ENCODE measurements around the gene GIMAP5. TPM values are rescaled to one million over a fixed set of nuclear protein-coding genes. Genes with fewer than 3 reads are reported as not detected.

The GIMAP5 gene
- total RNA-seq, result 89.3 TPM

DNA sequence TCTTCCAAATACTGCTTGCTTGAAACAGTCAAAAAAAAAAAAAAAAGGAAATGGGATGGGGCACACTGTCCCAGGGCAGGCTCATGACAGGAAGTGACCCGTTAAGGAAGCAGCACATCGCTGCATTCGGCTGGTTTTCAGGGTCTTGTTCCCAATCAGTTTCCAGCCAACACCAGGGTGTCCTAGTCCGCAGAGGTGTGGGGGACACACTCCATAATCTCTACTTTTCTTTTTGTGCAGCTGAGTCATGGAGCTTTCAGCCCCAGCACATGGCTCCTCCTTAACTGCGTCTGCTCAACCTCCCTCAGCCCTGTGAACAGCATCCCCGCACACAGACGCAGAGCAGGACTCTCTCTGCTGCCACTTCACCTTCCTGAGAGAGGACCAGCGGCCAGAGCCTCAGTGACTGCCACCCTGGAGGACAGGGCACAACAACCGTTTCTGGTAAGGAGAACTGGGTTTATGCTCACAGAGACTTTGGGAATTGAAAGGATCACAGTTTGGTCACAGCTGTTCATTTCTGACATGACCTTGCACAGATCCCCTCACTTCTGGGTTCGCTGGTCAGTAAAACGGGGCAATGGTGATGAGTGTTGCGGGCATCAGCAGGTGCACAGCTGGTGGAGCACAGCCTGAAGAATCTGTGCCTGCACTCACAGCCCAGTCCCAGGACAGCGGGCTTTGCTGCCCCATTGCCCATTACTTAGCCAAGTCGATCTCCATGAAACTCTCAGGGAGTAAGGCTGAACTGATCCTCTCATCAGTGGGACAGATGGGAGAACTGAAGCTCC is at the start of gene GIMAP5:
GIMAP5 (plus strand) TSS at position 154 of the 791 bp plus-strand sequence. CDS start 3,467 bp downstream, outside the sequence.
- Histone ChIP-seq H3K4me1 (no peaks in the 10 kb centered on the region), H3K4me3 (peak within 1 kb of the TSS; percentile 40 to 49), H3K27me3 (no peaks in the 10 kb centered on the region), H3K27ac (peak within 1 kb of the TSS; percentile 12 to 45), H3K9me3 (no peaks in the 10 kb centered on the region), H3K36me3 (no peaks in the 10 kb centered on the region)
- TF ChIP-seq CTCF (IDR thresholded peaks at IDR 0.05), result no peak
- no peak for DNase-seq (ENCODE audit: low spot score in 2 of 2)
- intact Hi-C loops (cut with DNase I), result no loop called here

DNA sequence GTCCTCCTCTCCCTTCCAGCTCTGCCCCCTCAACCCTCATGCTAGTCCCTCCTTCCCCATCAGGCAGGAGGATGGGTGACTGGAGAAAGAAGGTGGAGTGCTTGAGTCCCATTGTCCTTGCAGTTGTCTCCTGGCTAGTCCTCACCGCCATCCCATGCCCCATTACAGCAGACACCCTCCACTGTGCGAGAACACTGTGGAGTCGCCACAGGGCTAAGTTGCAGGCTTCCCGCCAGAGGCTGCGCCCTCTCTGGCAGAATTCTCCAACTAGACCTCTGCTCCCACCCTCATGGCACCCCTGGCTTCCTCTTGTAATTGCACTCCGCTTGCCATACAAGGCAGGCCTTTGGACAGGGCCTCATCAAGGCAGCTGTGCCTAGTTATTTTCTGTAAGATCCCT is 48.6 kb upstream of the GIMAP5 start:
- no peak overlapping the region for H3K27ac ChIP-seq
- no peaks in the 10 kb centered on the region for H3K9me3 ChIP-seq
- no peaks in the 10 kb centered on the region for H3K27me3 ChIP-seq
- H3K4me1 ChIP-seq, result no peaks in the 10 kb centered on the region
- H3K36me3 ChIP-seq, result no peaks in the 10 kb centered on the region
- no peak overlapping the region for H3K4me3 ChIP-seq
- intact Hi-C loops (cut with DNase I), result no loop called here
- no peak for DNase-seq (ENCODE audit: low spot score in 2 of 2)
- TF ChIP-seq CTCF (IDR thresholded peaks at IDR 0.05), result no peak

- no peaks in the 10 kb centered on the region for H3K36me3 ChIP-seq
- DNase-seq (ENCODE audit: low spot score in 2 of 2), result no peak
- no peak overlapping the region for H3K27ac ChIP-seq
- no peaks in the 10 kb centered on the region for H3K4me1 ChIP-seq
- intact Hi-C loops (cut with DNase I), result no loop called here
- H3K27me3 ChIP-seq, result no peaks in the 10 kb centered on the region
- no peak overlapping the region for H3K4me3 ChIP-seq
- H3K9me3 ChIP-seq, result peaks cover 0 to 2% of the 10 kb centered on the region in 2 donors
- TF ChIP-seq CTCF (IDR thresholded peaks at IDR 0.05), result no peak
Measured at GRCh38 chr7:150695654-150696053, 41.6 kb upstream of the GIMAP5 start.

- no peak overlapping the region for H3K27ac ChIP-seq
- no peak for TF ChIP-seq CTCF (IDR thresholded peaks at IDR 0.05)
- no peaks in the 10 kb centered on the region for H3K36me3 ChIP-seq
- DNase-seq (ENCODE audit: low spot score in 2 of 2), result no peak
- H3K9me3 ChIP-seq, result peaks cover 0 to 22% of the 10 kb centered on the region in 2 donors
- no peak overlapping the region for H3K4me3 ChIP-seq
- intact Hi-C loops (cut with DNase I), result no loop called here
- no peaks in the 10 kb centered on the region for H3K4me1 ChIP-seq
- H3K27me3 ChIP-seq, result no peaks in the 10 kb centered on the region
Measured at GRCh38 chr7:150703209-150703608, 34.0 kb upstream of the GIMAP5 start.

DNA sequence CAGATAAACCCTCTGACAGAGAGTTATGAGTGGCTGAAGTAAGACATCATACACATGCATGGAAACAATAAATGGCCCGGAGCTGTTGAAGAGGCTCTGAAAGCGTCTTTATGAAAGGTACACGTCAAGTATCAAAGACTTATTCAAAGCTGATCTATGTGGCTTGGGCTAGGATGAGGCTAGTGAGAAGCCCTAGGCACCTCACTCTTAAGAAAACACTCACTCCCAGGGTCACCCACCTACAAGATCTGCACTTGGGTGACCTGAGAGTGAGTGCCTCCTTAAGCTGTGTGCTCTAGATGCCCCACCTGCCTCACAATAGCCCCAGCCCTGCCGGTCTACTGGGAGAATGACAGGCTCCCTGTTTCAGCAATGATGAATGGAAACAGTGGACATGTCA is 21.9 kb upstream of the GIMAP5 start:
- peak overlapping the region in 1 of 2 donors; percentile 26 for H3K27ac ChIP-seq
- no peak for DNase-seq (ENCODE audit: low spot score in 2 of 2)
- H3K36me3 ChIP-seq, result no peaks in the 10 kb centered on the region
- no peaks in the 10 kb centered on the region for H3K4me1 ChIP-seq
- no peak overlapping the region for H3K4me3 ChIP-seq
- H3K27me3 ChIP-seq, result no peaks in the 10 kb centered on the region
- TF ChIP-seq CTCF (IDR thresholded peaks at IDR 0.05), result no peak
- intact Hi-C loops (cut with DNase I), result no loop called here
- no peaks in the 10 kb centered on the region for H3K9me3 ChIP-seq

All from ascending aorta (tissue), 2 donors.